ENCODE results near the gene SLITRK4. TPM values are rescaled to one million over a fixed set of nuclear protein-coding genes. Genes with fewer than 3 reads are reported as not detected.

Gene SLITRK4
- 1 to 10 TPM; 1.8 to 5.1 (median 3.5) TPM for total RNA-seq

GRCh38 chrX:143635915-143636314 lies at the start of gene SLITRK4:
Gene SLITRK4, minus strand, starts transcription at chrX:143636101. Its CDS starts 4,993 bp downstream, at chrX:143631108.
- intact Hi-C loops (cut with DNase I; ENCODE audit: low total_unique reads) = no loop called here
- 2 to 38% methylated on average over 10 of the region's 10 CpGs for WGBS, 2 donors

DNA sequence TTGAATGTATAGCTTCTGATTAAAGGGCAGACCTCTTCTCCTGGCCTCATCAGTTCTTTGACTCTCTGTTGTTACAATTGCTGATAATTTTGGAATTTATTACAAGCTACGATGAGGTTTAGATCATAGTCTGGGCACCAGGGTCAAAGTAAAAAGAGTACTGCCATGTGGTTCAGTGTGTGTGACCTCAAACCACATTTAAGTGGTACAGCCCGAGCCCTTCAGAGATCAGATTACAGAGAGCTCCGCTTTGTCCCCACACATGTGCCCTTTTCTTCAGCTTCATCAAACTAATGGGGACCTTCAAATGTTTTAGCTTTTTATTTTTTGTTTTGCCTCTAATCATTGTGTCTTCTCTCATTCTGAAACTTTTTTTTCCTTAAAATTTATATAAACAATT lies 47.6 kb upstream of the SLITRK4 start:
- no peak overlapping the region for H3K4me3 ChIP-seq (ENCODE audit: low read depth, poor library complexity, severe bottlenecking)
- 60 to 62% methylated on average over 3 of the region's 3 CpGs for WGBS, 2 donors
- DNase-seq (ENCODE audit: low spot score in 2 of 2) = no peak
- TF ChIP-seq CTCF (IDR thresholded peaks at IDR 0.05) (no peak), POLR2A (IDR thresholded peaks at IDR 0.05) (no peak)
- intact Hi-C loops (cut with DNase I; ENCODE audit: low total_unique reads) = no loop called here

More at GRCh38 chrX:143635915-143636314, at the start of gene SLITRK4:
- no peak for DNase-seq (ENCODE audit: low spot score in 2 of 2)
- TF ChIP-seq POLR2A (IDR thresholded peaks at IDR 0.05) (no peak), CTCF (IDR thresholded peaks at IDR 0.05) (no peak)
- no peak within 1 kb of the TSS for H3K4me3 ChIP-seq (ENCODE audit: low read depth, poor library complexity, severe bottlenecking)

DNA sequence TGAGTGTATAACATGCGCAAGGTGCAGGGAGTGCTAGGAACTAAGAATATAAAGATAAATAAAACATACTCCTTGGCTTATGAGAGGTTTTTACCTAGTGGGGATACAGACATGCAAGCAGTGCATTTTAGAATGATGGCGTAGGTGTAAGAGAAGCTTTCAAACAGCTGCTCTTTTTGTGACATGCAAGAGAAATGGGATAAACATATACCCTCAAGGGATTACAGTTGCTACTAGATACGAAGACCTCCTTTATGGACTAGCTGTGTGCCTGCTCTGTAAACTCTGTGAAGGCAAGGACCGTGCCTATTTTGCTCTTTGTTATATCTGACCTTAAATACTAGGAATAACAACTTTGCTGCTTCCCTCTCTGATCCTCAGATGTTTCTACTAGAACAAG lies 39.0 kb upstream of the SLITRK4 start:
- no peak for DNase-seq (ENCODE audit: low spot score in 2 of 2)
- no peak overlapping the region for H3K4me3 ChIP-seq (ENCODE audit: low read depth, poor library complexity, severe bottlenecking)
- 61 to 73% methylated on average over 4 of the region's 4 CpGs for WGBS, 2 donors
- TF ChIP-seq CTCF (IDR thresholded peaks at IDR 0.05) (no peak), POLR2A (IDR thresholded peaks at IDR 0.05) (no peak)
- intact Hi-C loops (cut with DNase I; ENCODE audit: low total_unique reads) = no loop called here

GRCh38 chrX:143669395-143669794 lies 33.5 kb upstream of the SLITRK4 start:
- 10 to 13% methylated on average over 5 of the region's 5 CpGs for WGBS, 2 donors
- no peak overlapping the region for H3K4me3 ChIP-seq (ENCODE audit: low read depth, poor library complexity, severe bottlenecking)
- TF ChIP-seq CTCF (IDR thresholded peaks at IDR 0.05) = no peak
- no peak for TF ChIP-seq POLR2A (IDR thresholded peaks at IDR 0.05)
- no peak for DNase-seq (ENCODE audit: low spot score in 2 of 2)
- intact Hi-C loops (cut with DNase I; ENCODE audit: low total_unique reads) = no loop called here

GRCh38 chrX:143664302-143664701 lies 28.4 kb upstream of the SLITRK4 start:
- no peak overlapping the region for H3K4me3 ChIP-seq (ENCODE audit: low read depth, poor library complexity, severe bottlenecking)
- TF ChIP-seq POLR2A (IDR thresholded peaks at IDR 0.05) (no peak), CTCF (IDR thresholded peaks at IDR 0.05) (no peak)
- no peak for DNase-seq (ENCODE audit: low spot score in 2 of 2)
- 21 to 46% methylated on average over 5 of the region's 5 CpGs for WGBS, 2 donors
- intact Hi-C loops (cut with DNase I; ENCODE audit: low total_unique reads) = no loop called here

GRCh38 chrX:143663755-143664154 lies 27.9 kb upstream of the SLITRK4 start:
- intact Hi-C loops (cut with DNase I; ENCODE audit: low total_unique reads) = no loop called here
- TF ChIP-seq CTCF (IDR thresholded peaks at IDR 0.05) (no peak), POLR2A (IDR thresholded peaks at IDR 0.05) (no peak)
- H3K4me3 ChIP-seq (ENCODE audit: low read depth, poor library complexity, severe bottlenecking) = no peak overlapping the region
- 47 to 61% methylated on average over 5 of the region's 5 CpGs for whole genome bisulfite sequencing, 2 donors
- no peak for DNase-seq (ENCODE audit: low spot score in 2 of 2)

Data from lower leg skin (tissue), 4 donors.